ENCODE data around the gene FGF18. TPM values are rescaled to one million over a fixed set of nuclear protein-coding genes. Genes with fewer than 3 reads are reported as not detected.

The FGF18 gene
- total RNA-seq, 1 experiment from 2014 or later: 0.94 TPM

DNA sequence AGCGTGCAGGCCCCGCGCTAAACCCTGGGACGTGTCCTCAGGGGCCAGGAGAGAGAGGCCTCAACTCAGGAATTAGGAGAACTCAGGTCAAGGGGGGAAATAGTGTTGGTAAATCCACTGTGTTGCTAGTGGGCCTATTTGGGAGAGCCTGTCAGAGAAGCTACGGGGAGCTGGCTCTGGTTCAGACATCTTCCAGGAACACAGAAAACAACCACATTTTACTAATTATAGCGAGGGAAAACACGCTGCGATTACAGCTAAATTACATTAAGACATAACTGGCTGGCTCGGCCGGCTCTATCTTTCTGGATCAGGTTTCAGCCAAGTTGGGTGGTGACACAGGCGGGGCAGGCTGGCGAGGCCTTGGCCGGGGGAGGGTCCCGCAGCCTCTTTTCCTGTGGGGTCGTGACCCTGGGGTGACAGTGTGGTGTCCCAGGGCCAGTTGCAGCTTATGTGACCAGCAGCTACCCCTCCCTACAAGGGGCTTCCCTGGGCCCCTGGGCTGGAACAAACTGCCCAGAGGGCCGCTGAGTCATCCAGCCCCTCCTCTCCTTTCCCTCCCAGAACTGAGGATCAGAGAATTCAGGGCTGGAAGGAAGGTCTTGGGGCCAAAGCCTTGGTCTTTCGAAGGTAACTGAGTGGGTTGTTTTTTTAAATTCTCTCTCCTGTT lies 75.1 kb downstream of the FGF18 start:
- H3T11ph ChIP-seq (ENCODE audit: low read length): no peak overlapping the region
- no peak overlapping the region for H3K4ac ChIP-seq (ENCODE audit: low read depth, low read length)
- no peak overlapping the region for H4K91ac ChIP-seq (ENCODE audit: insufficient read length, low read depth, low read length)
- Mint-ChIP-seq H3K27ac (peak overlapping the region; percentile 89 to 94 (median 89)), H3K36me3 (ENCODE audit: insufficient read depth in 1 of 3, low read depth in 3 of 3) (no peaks in the 10 kb centered on the region), H3K9me3 (no peaks in the 10 kb centered on the region), H3K4me3 (no peak overlapping the region; a peak in 1 of 5 replicates), H3K4me1 (peaks cover 15 to 25% of the 10 kb centered on the region in 2 experiments), H3K27me3 (ENCODE audit: low read depth) (peaks cover 2% of the 10 kb centered on the region; the same call in 1 of the 2 replicates)
- H3K14ac ChIP-seq (ENCODE audit: insufficient read depth, low read length): no peak overlapping the region
- TF ChIP-seq, protein P1, sequence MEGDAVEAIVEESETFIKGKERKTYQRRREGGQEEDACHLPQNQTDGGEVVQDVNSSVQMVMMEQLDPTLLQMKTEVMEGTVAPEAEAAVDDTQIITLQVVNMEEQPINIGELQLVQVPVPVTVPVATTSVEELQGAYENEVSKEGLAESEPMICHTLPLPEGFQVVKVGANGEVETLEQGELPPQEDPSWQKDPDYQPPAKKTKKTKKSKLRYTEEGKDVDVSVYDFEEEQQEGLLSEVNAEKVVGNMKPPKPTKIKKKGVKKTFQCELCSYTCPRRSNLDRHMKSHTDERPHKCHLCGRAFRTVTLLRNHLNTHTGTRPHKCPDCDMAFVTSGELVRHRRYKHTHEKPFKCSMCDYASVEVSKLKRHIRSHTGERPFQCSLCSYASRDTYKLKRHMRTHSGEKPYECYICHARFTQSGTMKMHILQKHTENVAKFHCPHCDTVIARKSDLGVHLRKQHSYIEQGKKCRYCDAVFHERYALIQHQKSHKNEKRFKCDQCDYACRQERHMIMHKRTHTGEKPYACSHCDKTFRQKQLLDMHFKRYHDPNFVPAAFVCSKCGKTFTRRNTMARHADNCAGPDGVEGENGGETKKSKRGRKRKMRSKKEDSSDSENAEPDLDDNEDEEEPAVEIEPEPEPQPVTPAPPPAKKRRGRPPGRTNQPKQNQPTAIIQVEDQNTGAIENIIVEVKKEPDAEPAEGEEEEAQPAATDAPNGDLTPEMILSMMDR (conservative IDR thresholded peaks at IDR 0.05): no peak
- H3K27me3 ChIP-seq (ENCODE audit: insufficient read depth, low read length): no peaks in the 10 kb centered on the region
- H4K5ac ChIP-seq (ENCODE audit: insufficient read length, low read depth, low read length): no peak overlapping the region
- no peak overlapping the region for H3K23ac ChIP-seq (ENCODE audit: insufficient read length, low read depth, low read length)
- peak overlapping the region; percentile 2 for H3K18ac ChIP-seq (ENCODE audit: insufficient read length, low read depth, low read length)
- no peak overlapping the region for H2BK12ac ChIP-seq (ENCODE audit: insufficient read length, low read depth, low read length)
- no peak overlapping the region for H2AFZ ChIP-seq (ENCODE audit: low read length)
- peaks cover 4% of the 10 kb centered on the region; the same call in 1 of the 2 replicates for H3K4me1 ChIP-seq (ENCODE audit: insufficient read depth, low read length)
- H2BK5ac ChIP-seq (ENCODE audit: insufficient read length, low read length): no peak overlapping the region
- no peaks in the 10 kb centered on the region for H3K79me2 ChIP-seq (ENCODE audit: insufficient read depth, low read length)
- H3K4me2 ChIP-seq (ENCODE audit: insufficient read depth, insufficient read length, low read length): no peak overlapping the region
- no peaks in the 10 kb centered on the region for H4K20me1 ChIP-seq (ENCODE audit: control insufficient read depth, insufficient read depth, insufficient read length)
- no peak overlapping the region for H2AK5ac ChIP-seq (ENCODE audit: insufficient read length, low read length)
- H3K9ac ChIP-seq (ENCODE audit: extremely low read depth, insufficient read length, low read length): no peak overlapping the region
- no CpG with 5 or more reads among the region's 17 CpGs for WGBS (ENCODE audit: extremely low coverage, insufficient read length, low lambda C conversion rate)
- no peak overlapping the region for H2BK120ac ChIP-seq (ENCODE audit: low read depth, low read length, poor library complexity, severe bottlenecking)
- no peaks in the 10 kb centered on the region for H3K79me1 ChIP-seq (ENCODE audit: insufficient read depth, low read depth, low read length, poor library complexity, severe bottlenecking)
- H3K23me2 ChIP-seq (ENCODE audit: insufficient read length, low read depth, low read length, poor library complexity, severe bottlenecking): no peaks in the 10 kb centered on the region
- no peaks in the 10 kb centered on the region for H3K9me3 ChIP-seq (ENCODE audit: control insufficient read depth, low read depth, low read length)
- H3K56ac ChIP-seq (ENCODE audit: insufficient read length, low read depth, low read length): no peak overlapping the region
- H4K8ac ChIP-seq (replicated peaks; ENCODE audit: insufficient read length, low read depth, low read length): no peak overlapping the region
- H2BK15ac ChIP-seq (ENCODE audit: low read depth, low read length): no peak overlapping the region
- no peak overlapping the region for H2BK20ac ChIP-seq (ENCODE audit: low read depth, low read length, poor library complexity, severe bottlenecking)
- DNase-seq: peak; percentile 85
- H3K27ac ChIP-seq (ENCODE audit: insufficient read length, low read depth, low read length): no peak overlapping the region
